Esophagus squamous epithelium (tissue), 4 donors: ENCODE measurements around the gene PYGM.

Source experiments
- CTCF ChIP-seq, 6 experiments: fragments of 450-650 bp in 4 of 6; fragments of 200-600 bp in 2 of 6; sonication (generic) in 2 of 6; IDR thresholded peaks; one replicate each; pipeline ENCODE4 v1.5.1; 2016 to 2019; ENCODE audit warnings: antibody characterized with exemption in 6 of 6, mild to moderate bottlenecking in 4 of 6, moderate library complexity in 4 of 6
- POLR2A ChIP-seq, 4 donors: fragments of 450-650 bp; IDR thresholded peaks; one replicate each; pipeline ENCODE4 v1.6.1; 2017; ENCODE audit warnings: antibody characterized with exemption in 4 of 4, mild to moderate bottlenecking in 4 of 4, moderate library complexity in 3 of 4

- TF ChIP-seq CTCF (IDR thresholded peaks at IDR 0.05) (no peak), POLR2A (IDR thresholded peaks at IDR 0.05) (peak in 2 of 4 donors; percentile 60 to 68)
These were observed 14.0 kb downstream of the PYGM start for GRCh38 chr11:64745521-64746328.
